C4-2B (cell line): Measurements from ENCODE around the gene LHFPL6.

Source experiments
- ZFX ChIP-seq: fragments of 450-650 bp; IDR thresholded peaks from 2 replicates; pipeline ENCODE4 v1.6.1; 2017
- TF ChIP-seq, protein P1 (sequence below): fragments of 450-650 bp; conservative IDR thresholded peaks from 2 replicates; pipeline ENCODE4 v1.5.1; 2017; ENCODE audit warnings: mild to moderate bottlenecking

DNA sequence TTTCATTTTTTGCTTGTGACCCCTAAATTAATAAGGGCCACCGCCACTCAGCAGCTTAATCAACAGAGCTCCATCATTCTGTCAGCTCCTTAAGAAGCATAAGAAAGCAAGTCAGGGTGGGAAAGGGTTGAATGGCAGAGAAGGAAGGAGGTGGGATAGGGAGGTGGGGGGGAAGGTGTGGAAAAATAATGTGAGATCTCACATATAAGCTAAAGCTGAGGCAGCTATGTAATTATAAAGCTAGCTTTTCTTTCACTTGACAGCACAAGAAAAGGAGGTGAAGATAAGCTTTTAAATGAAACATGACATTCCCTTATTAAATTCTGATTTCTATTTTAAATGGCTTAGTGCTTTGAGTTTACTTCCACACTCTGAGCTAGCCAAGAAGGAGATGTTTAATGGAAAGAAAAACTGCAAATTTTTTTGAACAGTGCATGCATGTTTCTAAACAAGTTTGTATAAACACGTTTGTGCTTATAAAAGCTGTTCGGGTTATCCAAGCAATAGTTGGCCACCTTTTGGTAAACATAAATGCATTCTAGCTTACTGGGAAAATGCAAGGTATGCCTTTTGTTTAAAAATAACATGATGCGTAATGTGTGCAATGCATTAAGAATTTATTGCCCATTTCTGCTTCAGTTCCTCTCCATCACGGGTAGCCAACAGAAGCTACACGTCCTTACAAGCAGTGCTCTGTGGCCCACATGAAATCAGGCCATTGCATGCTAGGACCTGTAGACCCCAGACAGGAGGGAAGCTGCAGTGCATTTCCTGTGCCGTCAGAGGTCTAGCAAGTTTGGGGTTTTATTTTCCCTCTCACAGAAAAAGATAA, 96.2 kb downstream of the LHFPL6 start:
- TF ChIP-seq, protein P1, sequence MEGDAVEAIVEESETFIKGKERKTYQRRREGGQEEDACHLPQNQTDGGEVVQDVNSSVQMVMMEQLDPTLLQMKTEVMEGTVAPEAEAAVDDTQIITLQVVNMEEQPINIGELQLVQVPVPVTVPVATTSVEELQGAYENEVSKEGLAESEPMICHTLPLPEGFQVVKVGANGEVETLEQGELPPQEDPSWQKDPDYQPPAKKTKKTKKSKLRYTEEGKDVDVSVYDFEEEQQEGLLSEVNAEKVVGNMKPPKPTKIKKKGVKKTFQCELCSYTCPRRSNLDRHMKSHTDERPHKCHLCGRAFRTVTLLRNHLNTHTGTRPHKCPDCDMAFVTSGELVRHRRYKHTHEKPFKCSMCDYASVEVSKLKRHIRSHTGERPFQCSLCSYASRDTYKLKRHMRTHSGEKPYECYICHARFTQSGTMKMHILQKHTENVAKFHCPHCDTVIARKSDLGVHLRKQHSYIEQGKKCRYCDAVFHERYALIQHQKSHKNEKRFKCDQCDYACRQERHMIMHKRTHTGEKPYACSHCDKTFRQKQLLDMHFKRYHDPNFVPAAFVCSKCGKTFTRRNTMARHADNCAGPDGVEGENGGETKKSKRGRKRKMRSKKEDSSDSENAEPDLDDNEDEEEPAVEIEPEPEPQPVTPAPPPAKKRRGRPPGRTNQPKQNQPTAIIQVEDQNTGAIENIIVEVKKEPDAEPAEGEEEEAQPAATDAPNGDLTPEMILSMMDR = no peak
- TF ChIP-seq ZFX = no peak
